Neural crest cell (in vitro differentiated cells): ENCODE data around the gene ATP5PD. TPM values are rescaled to one million over a fixed set of nuclear protein-coding genes. Genes with fewer than 3 reads are reported as not detected.
"Not testable (repeated sequence)": the region's sequence is repeated elsewhere in the genome, so short reads cannot be mapped to it uniquely, and the experiment has no call there.

Experiments used
- DNase-seq: peaks from one replicate; pipeline ENCODE4 v3.0.0; 2021; ENCODE audit warnings: low read depth, mixed read lengths, low spot score
- H3K27ac Mint-ChIP-seq: one replicate; pipeline ENCODE4 v1.8.0; 2021; ENCODE audit warnings: mild to moderate bottlenecking, mixed read lengths; ENCODE audit not compliant: unreplicated experiment
- H3K27me3 Mint-ChIP-seq: 2 replicates; pipeline ENCODE4 v1.8.0; 2021; ENCODE audit warnings: low read depth, mild to moderate bottlenecking, mixed read lengths
- H3K36me3 Mint-ChIP-seq: 2 replicates; pipeline ENCODE4 v1.8.0; 2021; ENCODE audit warnings: low read depth, mild to moderate bottlenecking, mixed read lengths
- H3K4me1 Mint-ChIP-seq: 2 replicates; pipeline ENCODE4 v1.8.0; 2021; ENCODE audit warnings: mixed read lengths
- H3K4me3 Mint-ChIP-seq: one replicate; pipeline ENCODE4 v1.8.0; 2021; ENCODE audit warnings: mild to moderate bottlenecking, mixed read lengths
- H3K9me3 Mint-ChIP-seq: 2 replicates; pipeline ENCODE4 v1.8.0; 2021; ENCODE audit warnings: mixed read lengths
- total RNA-seq: library from RNA; stranded (reverse); gene quantifications from 2 replicates; pipeline ENCODE4 v1.2.1, GENCODE V29; 2021
- TF ChIP-seq, protein P1 (sequence below): fragments of 200-600 bp; sonication (generic); conservative IDR thresholded peaks from 2 replicates; pipeline ENCODE4 v1.5.0; 2021; ENCODE audit warnings: antibody characterized with exemption, mild to moderate bottlenecking

The ATP5PD gene
- total RNA-seq, 1 donor from 2014 or later, result 198 TPM

DNA sequence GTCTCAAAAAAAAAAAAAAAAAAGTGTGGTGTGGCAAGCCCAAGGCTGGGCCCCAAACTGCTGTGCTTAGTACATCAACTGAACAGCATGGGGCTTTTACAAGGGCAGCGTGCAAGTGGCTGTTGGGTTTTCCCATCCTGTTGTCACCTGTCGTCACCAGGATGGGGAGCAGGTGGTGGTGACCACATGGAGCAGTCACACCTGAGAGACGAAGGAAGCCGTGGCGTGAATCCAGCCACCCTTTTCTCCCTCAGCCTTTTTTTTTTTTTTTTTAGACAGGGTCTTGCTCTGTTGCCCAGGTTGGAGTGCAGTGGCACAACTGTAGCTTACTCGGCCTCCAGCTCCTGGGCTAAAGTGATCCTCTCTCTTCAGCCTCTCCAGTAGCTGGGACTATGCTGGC is 38.4 kb downstream of the ATP5PD start:
- TF ChIP-seq, protein P1, sequence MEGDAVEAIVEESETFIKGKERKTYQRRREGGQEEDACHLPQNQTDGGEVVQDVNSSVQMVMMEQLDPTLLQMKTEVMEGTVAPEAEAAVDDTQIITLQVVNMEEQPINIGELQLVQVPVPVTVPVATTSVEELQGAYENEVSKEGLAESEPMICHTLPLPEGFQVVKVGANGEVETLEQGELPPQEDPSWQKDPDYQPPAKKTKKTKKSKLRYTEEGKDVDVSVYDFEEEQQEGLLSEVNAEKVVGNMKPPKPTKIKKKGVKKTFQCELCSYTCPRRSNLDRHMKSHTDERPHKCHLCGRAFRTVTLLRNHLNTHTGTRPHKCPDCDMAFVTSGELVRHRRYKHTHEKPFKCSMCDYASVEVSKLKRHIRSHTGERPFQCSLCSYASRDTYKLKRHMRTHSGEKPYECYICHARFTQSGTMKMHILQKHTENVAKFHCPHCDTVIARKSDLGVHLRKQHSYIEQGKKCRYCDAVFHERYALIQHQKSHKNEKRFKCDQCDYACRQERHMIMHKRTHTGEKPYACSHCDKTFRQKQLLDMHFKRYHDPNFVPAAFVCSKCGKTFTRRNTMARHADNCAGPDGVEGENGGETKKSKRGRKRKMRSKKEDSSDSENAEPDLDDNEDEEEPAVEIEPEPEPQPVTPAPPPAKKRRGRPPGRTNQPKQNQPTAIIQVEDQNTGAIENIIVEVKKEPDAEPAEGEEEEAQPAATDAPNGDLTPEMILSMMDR, result no peak
- Mint-ChIP-seq H3K36me3 (no peaks in the 10 kb centered on the region), H3K27me3 (no peaks in the 10 kb centered on the region), H3K9me3 (no peaks in the 10 kb centered on the region), H3K4me3 (no peak overlapping the region), H3K27ac (no peak overlapping the region), H3K4me1 (peaks cover 19% of the 10 kb centered on the region)
- DNase-seq, result no peak

DNA sequence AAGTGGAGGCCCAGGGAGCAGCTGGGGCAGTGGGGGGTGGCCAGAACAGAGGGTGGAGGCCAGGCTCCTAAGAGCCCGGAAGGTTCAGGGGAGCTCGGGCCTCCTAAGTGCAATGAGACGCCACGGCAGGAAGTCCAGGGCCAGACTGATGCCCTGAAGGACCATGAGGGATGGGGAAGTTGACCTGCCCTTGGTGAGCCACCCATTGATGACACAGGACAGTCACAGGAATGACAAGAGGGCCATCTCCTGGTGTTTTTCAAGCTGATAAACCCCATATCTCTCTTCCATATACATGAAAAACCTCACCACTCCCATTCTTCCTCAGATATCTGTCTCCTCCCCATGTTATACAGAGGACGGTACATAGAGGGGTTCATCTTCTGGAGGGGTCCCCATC is 40.1 kb downstream of the ATP5PD start:
- Mint-ChIP-seq H3K27me3 (no peaks in the 10 kb centered on the region), H3K27ac (peak overlapping the region; percentile 3), H3K4me1 (peaks cover 6% of the 10 kb centered on the region), H3K4me3 (no peak overlapping the region), H3K9me3 (no peaks in the 10 kb centered on the region), H3K36me3 (no peaks in the 10 kb centered on the region)
- no peak for DNase-seq
- TF ChIP-seq, protein P1, result no peak

DNA sequence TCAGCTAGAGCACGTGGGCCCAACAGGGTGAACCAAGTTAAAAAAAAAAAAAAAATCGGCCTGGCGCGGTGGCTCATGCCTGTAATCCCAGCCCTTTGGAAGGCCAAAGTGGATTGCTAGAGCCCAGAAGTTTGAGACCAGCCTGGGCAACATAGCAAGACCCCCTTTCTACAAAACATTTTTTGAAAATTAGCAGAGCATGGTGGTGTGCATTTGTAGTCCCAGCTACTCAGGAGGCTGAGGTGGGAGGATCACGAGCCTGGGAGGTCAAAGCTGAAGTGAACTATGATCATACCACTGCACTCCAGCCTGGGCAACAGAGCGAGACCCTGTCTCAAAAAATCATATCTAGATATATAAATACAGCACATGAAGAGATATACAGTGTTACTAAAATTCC is 40.7 kb downstream of the ATP5PD start:
- peak overlapping the region; percentile 3 for H3K27ac Mint-ChIP-seq
- H3K4me3 Mint-ChIP-seq, H3K9me3 Mint-ChIP-seq, H3K27me3 Mint-ChIP-seq, H3K36me3 Mint-ChIP-seq, DNase-seq, H3K4me1 Mint-ChIP-seq: not testable (repeated sequence)

DNA sequence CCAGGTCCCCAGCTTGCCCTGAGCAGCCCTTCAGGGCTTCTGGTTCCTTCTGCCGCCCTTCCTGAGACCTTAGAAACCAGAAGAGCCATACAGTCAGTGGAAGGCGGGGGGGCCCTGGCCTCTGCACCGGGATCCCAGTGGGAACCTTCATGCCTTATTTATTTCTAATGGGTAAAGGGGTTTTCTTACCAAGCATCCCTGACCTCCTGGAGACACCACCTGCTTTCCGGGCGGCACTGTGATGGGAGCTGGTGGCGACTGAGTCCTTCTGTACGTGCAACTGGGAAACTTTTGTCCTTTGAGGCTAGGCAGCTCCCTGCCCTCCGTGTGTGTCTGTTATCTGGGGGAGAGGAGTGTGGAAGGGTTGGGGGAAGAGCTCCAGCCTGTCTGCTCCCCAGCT is 41.5 kb downstream of the ATP5PD start:
- DNase-seq, result no peak
- TF ChIP-seq, protein P1, result no peak
- Mint-ChIP-seq H3K36me3 (no peaks in the 10 kb centered on the region), H3K4me1 (no peaks in the 10 kb centered on the region), H3K27ac (no peak overlapping the region), H3K9me3 (no peaks in the 10 kb centered on the region), H3K27me3 (no peaks in the 10 kb centered on the region), H3K4me3 (no peak overlapping the region)

DNA sequence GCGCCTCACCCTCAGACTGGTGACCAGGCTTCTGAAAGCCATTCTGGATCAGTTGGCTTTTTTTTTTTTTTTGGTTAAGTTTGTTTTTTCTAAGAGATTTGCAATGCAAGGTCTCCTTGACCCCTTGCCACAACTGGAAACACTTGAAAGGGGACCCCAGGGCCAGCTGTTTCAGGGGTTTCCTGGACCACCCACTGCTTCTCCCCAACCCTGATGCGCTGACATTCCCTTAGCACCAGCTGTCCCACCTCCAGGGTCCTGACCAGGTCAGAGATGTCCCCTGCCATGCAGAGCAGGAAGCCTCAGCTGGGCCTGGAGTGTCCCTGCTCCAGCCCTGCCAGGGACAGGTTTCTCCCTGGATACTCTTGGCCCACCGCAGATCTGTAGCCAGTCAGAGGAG is 42.4 kb downstream of the ATP5PD start:
- Mint-ChIP-seq H3K4me1 (no peaks in the 10 kb centered on the region), H3K36me3 (no peaks in the 10 kb centered on the region), H3K9me3 (no peaks in the 10 kb centered on the region), H3K4me3 (no peak overlapping the region), H3K27me3 (no peaks in the 10 kb centered on the region), H3K27ac (peak overlapping the region; percentile 43)
- no peak for DNase-seq
- TF ChIP-seq, protein P1, result no peak

DNA sequence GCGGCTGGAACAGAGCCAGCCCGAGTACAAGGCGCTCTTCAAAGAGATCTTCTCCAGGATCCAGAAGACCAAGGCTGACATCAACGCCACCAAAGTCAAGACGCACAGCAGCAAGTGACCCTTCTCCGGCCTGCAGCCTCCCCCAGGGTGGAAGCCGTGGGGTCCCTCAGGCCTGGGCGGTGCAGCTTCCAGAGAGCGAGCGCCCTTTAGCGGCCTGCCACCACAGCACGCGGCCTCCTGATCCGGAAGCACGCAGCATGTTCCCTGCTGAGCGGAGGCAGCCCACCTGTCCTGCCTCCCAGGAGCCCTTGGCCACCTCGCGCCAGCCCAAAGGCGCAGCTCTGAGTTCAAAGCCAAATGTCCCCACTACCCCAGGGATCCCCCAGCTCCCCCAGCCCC is 42.8 kb downstream of the ATP5PD start:
- H3K36me3 Mint-ChIP-seq, result no peaks in the 10 kb centered on the region
- no peak overlapping the region for H3K4me3 Mint-ChIP-seq
- no peaks in the 10 kb centered on the region for H3K4me1 Mint-ChIP-seq
- no peaks in the 10 kb centered on the region for H3K27me3 Mint-ChIP-seq
- no peak for DNase-seq
- H3K27ac Mint-ChIP-seq, result no peak overlapping the region
- TF ChIP-seq, protein P1, result no peak
- H3K9me3 Mint-ChIP-seq, result no peaks in the 10 kb centered on the region
